GM23338 (cell line): ENCODE results near the gene SYT9.

Experiments used
- CREB1 ChIP-seq: fragments of 250-450 bp; sonication (Bioruptor Pico); IDR thresholded peaks from 2 replicates; pipeline ENCODE4 v1.5.0; 2020; ENCODE audit warnings: low read depth, mild to moderate bottlenecking, moderate library complexity
- CTCF ChIP-seq, 2 experiments: fragments of 200-600 bp in 1 of 2; sonication (generic) in 1 of 2; conservative IDR thresholded peaks; 2 replicates each; pipeline versions ENCODE4 v1.5.1 to v1.6.1; 2016 to 2017; ENCODE audit warnings: antibody characterized with exemption in 2 of 2, low read depth in 2 of 2, mild to moderate bottlenecking in 2 of 2, moderate library complexity in 1 of 2
- ETS1 ChIP-seq: IDR thresholded peaks from 2 replicates; pipeline ENCODE4 v1.6.1; 2016; ENCODE audit warnings: antibody characterized with exemption
- EZH2 ChIP-seq: fragments of 200-600 bp; sonication (generic); IDR thresholded peaks from one replicate; pipeline ENCODE4 v1.8.0; 2017; ENCODE audit warnings: antibody characterized with exemption, mild to moderate bottlenecking, low read depth; ENCODE audit not compliant: unreplicated experiment
- EZH2phosphoT487 ChIP-seq: fragments of 200-600 bp; sonication (generic); IDR thresholded peaks from one replicate; pipeline ENCODE4 v1.8.1; 2018; ENCODE audit warnings: antibody characterized with exemption; ENCODE audit not compliant: unreplicated experiment
- JUNB ChIP-seq: IDR thresholded peaks from one replicate; pipeline ENCODE4 v1.6.1; 2016; ENCODE audit warnings: antibody characterized with exemption; ENCODE audit not compliant: unreplicated experiment
- POLR2AphosphoS5 ChIP-seq: IDR thresholded peaks from 2 replicates; pipeline ENCODE4 v1.6.1; 2016; ENCODE audit warnings: antibody characterized with exemption, low read depth
- REST ChIP-seq: IDR thresholded peaks from one replicate; pipeline ENCODE4 v1.6.1; 2018; ENCODE audit warnings: antibody characterized with exemption; ENCODE audit not compliant: unreplicated experiment
- ZNF331 ChIP-seq: fragments of 250-450 bp; sonication (Bioruptor Pico); IDR thresholded peaks from 2 replicates; pipeline ENCODE4 v1.5.0; 2020; ENCODE audit warnings: low read depth, mild to moderate bottlenecking, moderate library complexity

GRCh38 chr11:7257724-7258123 lies 6.0 kb downstream of the SYT9 start:
- no peak for TF ChIP-seq ETS1
- no peak for TF ChIP-seq JUNB
- no peak for TF ChIP-seq CTCF (conservative IDR thresholded peaks at IDR 0.05; ENCODE audit: low read depth in 2 of 2)
- TF ChIP-seq REST, result no peak
- no peak for TF ChIP-seq POLR2AphosphoS5
- TF ChIP-seq EZH2, result no peak
- no peak for TF ChIP-seq CREB1 (CRISPR knock-in tag)
- no peak for TF ChIP-seq EZH2phosphoT487
- TF ChIP-seq ZNF331 (CRISPR knock-in tag), result no peak
